HG03521 (cell line): Measurements from ENCODE around the gene ONECUT1.

Experiments
- ATAC-seq: cut with Tn5 transposase; IDR thresholded peaks from one replicate; pipeline ENCODE4 v1.9.1; 2021; ENCODE audit warnings: mild to moderate bottlenecking, moderate library complexity; ENCODE audit not compliant: unreplicated experiment

ONECUT1 gene

DNA sequence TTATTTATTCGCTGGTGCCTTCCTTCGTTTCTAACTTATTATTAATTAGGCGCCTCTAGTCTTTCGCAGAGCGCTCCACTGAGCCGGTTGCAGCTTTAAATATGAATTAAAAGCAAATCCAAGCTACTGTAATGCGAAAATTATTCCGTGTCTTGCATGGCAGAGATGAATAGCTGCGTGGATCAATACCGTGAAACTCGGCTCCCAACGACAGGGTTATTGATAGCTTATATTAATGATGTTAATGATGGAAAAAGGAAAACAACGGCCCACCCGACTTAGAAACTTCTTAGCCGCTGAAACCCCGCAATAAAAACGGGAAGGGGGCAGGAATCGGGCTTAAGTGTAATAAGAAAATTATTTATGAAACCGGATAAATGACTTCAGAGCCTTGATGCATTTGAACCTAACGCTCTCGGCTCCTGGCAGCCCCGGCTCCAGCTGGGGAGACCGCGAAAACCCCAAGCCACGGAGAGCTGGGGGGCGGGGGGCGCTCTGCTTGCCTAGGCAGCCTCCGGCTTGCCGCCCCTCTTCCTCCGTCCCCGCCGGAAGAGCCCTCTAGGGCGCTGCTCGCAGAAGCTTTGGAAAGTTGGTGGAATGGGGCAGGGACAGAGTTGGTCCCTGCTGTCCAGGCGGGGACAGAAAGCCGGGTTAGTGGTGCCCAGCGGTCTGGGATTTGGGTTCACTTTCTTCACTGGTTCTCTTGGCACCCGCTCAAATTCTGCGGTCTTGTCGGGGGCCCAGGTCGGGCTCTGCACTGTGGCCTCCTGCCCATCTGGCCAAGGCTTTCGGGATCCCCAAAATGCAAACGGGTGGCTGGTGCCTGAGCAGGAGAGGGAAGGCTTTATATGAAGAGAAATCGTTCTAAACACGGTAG, 7.7 kb upstream of the ONECUT1 start:
- no peak for ATAC-seq

DNA sequence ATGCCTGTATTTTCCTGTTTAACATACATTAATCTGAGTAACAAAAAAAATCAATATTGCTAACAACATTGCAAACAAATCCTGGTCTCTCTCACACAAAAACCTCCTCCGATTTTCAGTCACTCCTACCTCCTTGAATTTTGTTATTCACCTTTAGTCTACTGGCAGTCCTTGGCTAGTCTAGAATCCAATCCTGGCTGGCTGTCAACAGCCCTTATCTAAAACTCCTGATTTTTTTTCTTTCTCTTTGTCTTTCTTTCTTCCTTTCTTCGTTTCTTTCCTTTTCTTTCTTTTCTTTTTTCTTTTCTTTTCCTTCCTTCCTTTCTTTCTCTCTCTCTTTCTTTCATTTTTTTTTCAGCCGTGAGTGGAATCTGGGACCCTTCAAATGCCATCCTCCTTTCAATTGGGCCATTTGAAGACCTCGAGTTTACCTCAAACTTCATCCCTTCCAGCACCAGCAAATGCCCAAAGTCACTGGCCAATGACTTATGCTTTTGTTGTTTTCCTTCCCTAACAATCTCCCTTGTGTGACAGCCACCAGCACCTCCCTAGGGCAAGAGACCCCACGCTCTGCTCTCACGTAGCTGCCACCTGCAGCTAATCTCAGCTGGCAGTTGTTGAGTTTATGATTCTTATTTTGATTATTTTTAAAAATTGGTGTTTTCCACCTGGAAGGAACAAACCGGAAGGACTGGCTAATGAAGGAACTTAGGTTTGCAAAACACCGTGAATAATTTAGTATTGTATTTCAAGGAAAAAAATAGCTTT, 6.8 kb upstream of the ONECUT1 start:
- no peak for ATAC-seq

DNA sequence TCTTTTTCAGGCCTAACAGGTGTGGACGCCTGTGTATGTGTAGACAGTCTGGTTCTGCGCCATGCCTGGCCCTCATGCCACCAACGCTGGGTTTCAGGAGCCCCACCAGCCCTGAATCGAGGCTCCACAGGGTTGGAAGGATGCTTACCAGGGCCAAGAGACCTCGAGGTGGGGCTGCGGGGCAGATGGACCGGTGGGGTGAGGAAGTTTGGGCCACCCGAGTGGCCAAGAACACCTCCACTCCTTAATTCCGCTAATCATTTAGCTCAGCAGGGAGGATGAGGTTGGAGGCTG, 6.0 kb upstream of the ONECUT1 start:
- ATAC-seq, result no peak

DNA sequence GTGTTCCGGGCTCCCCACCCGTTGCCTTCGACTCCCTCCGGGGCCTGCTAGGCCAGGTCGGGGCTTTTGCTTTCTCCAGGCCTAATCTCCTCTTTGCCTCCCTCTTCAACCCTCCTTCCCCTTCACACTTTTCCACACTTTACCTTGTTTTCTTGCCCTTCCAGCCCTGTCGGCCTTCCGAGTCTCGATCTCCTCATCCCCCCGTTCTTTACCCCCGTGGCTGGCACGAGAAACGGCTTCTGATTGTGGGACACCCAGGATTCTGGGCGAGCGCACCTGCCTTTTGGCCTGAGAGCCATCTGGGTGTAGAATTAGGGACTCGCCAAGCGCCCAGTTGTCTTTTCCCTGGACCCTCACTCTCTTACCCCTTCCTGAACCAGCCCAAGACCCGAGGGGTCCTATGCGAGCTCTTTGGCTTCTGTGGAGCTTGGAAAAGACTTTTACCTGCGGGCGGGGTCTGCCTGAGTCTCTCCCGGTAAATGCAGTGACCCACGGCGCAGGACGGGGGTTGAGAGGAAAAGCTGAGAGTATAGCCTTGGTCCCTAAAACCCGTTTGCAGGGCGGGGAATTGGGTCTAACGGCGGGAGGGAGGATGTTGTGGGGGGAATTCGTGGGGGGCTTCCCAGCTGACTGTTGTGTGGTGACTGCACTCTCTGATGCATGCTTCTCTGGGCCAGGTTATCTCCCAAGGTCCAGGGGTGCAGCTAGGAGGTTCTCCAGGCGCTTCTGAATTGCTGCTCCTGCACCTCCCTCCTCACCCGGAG, 5.5 kb upstream of the ONECUT1 start:
- ATAC-seq, result no peak

- ATAC-seq, result no peak
These were observed 4.7 kb upstream of the ONECUT1 start for GRCh38 chr15:52794665-52795463.

GRCh38 chr15:52791776-52792175, 1.6 kb upstream of the ONECUT1 start:
- ATAC-seq, result no peak

DNA sequence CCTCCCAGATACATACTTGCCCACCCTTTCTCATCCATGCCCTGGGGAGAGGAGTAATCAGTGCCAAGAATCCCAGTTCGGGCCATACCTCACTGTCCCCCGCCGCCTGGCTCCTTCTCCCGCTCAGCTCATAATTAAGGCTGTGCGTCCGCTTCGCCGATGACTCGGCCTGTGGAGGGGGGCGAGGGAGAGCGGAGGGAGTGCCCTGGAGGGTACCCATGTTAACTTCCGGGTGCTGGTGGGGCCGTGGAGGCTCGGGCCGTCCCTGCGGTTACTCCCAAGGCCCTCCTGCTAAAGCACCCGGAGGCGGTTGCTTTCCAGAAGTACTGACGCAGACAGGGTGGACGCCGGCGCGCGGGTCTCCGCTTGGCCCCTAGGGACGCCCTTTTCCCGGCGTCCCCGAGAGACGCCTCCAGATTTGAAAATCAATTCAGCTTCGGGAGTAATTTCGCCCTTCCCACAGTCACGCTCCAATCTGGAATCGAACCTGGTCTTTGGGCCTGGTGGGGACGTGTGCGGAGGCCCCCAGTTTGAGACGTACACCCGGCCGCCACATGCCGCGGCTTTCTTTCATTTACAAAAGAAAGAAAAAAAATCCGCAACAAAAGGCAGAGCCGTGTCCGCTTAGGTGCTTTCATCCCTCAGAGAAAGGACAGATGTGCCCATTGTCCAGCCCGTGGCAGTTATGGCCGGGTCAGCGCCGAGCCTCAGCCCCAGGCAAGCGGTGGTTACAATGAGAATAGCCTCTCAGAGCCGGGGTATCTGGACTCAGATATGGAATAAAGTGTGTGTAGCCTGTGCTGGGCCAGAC, 1.0 kb upstream of the ONECUT1 start:
- ATAC-seq, result no peak

DNA sequence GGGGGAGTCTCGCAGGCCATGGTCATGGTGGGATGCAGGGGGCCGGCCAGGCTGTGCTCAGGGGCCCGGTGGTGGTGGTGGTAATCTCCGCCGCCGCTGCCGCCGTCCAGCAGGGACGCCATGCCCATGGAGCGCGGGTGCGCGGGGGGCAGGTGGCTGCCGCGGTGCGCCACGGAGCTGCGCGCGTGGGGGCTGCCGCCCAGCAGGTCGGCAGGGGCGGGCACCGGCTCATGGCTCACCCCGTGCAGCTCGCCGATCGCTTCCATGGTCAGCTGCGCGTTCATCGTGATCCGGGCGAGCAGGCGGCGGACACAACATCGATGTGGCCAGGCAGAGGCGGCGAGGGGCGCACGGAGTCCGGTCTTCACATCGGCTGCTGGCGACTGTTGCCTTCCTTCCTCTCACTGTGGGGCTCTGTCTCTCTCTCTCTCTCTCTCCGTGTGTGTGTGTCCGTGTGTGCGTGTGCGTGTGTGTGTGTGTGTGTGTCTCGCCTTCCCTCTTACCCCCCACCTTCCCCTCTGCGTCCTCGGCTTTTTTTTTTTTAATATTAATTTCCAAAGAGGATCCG, 451 bp downstream of the ONECUT1 start:
- no peak for ATAC-seq

GRCh38 chr15:52789008-52789600, 1.0 kb downstream of the ONECUT1 start:
- no peak for ATAC-seq

DNA sequence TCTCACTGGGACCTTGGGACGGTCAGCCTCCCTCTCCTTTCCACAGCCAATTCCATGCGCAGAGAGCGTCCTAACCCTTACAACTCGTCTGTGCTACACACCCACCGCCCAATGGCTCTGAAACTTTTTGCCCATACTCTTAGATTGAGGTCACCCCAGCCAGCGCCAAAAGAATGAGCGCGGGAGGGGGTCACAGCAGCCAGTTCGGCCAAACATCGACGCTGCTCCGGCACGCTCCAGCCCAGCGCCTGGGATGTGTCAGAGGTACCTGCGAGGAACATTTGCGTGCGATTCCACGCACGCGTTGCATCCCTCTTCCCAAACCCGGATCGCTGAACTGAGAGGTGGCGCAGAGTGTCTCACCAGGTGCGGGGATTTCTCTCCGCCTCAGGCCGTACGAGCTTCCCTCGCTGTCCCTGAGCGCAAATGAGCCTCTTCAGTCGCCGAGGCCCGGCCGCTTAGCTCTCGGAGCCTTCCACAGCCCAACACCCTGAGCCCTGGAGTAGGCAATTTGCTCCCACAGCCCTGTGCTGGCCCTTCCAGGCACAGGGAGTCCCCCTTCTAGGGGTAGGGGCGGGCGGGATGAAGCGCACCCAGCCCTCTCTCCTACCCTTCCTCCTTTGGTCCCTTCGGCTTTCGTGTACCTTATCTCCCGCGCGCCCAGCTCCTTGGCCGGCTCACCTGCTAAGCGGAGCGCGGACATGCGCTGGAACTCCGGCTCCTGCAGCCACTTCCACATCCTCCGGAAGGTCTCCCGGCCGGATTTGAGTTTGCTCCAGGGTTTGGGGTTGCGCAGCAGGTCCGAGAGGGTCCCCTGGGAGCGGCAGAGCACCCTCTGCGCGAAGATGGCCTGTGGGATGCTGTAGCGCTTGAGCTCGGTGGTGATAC, 1.8 kb downstream of the ONECUT1 start:
- ATAC-seq, result no peak

GRCh38 chr15:52787549-52788098, 2.5 kb downstream of the ONECUT1 start:
- no peak for ATAC-seq

- no peak for ATAC-seq
These were observed 3.0 kb downstream of the ONECUT1 start for GRCh38 chr15:52787123-52787503.

- no peak for ATAC-seq
These were observed 3.6 kb downstream of the ONECUT1 start for GRCh38 chr15:52786436-52787122.

DNA sequence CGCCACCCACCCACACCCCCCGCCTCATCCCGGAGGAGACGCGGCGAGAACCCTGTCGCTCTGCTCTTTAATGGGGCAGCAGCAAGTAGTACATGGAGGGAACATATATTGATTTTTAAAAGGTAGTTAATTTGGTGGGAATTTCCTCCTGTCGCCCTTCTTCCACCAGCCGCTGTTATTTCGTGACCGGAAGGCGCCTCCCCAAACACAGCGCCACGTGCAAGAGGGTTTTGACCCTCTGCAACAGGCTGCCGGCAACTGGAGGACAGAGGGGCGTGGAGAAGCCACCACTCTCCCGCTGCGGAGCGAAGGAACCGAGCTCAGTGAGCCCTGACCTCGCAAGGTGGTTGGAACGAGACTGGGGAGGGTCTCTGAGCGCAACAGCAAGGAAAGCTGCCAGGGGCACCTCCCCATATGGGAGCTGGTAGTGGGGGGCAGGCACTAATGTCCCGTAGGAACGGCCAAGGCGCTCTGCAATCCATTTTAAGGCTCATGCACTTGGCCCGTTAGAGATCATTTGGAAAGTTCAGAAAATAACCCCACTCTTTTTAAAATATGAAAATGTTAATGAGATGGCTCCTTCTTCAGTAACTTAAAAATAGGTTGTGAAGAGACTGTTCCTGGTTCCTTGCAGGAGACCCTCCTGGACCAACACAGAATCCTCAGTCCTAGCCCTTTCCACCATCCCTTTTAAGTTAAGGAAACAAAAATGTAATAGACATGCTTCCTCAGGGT, 4.3 kb downstream of the ONECUT1 start:
- no peak for ATAC-seq

DNA sequence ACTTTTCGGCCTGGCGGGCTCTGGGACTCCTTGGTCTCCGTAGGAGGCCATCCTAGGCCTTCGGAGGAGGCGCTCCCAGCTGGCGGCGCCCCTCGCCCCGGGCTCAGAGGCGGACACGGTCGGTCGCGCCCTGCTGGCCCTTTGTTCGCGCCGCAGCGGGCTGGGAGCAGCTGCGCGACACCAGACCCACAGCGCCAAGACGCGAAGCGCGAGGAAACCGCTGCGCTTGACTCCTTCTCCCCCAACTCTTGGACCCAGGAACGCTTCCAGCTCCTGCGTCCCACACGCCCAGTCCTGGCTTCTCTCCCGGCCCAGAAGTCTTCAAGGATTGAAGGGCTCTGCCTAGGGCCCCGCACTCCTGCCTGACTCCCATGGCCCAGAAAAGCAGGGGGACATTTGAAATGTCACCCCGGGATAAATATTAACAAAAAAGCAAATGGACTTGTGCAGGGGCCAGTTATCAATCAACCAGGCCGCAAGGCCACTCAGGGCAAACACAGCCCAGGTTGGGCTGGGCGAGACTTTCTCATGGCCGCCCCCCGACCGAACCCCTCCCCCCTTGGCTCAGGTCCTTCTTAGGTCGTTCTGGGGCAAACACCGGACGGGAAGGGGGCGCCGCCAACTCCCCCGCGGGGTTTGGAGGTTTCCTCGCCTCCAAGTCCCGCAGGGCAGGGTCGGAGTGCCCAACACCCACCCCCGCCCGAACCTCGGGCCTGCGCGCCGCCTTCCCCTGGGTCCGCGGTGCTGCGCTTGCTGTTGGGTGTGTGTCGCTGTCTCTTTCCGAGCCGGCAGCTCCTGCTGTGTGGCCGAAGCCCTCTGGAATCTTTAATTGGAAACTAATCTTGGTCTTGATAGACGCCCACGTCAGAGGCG, 5.1 kb downstream of the ONECUT1 start:
- no peak for ATAC-seq
